Left lobe of liver (tissue), 2 donors: ENCODE data around the gene MCRIP2. TPM values are rescaled to one million over a fixed set of nuclear protein-coding genes. Genes with fewer than 3 reads are reported as not detected.
"Not testable (repeated sequence)": the region's sequence is repeated elsewhere in the genome, so short reads cannot be mapped to it uniquely, and the experiment has no call there.

Experiments
- ATAC-seq: fragments of 200-7000 bp; cut with Tn5 transposase; one replicate; pipeline ENCODE4 v1.9.1; 2020; ENCODE audit warnings: mild to moderate bottlenecking, moderate library complexity
- DNase-seq: peaks from one replicate; pipeline ENCODE4 v3.0.0-alpha.2; 2020; ENCODE audit warnings: low spot score
- total RNA-seq: library from RNA; stranded (reverse); gene quantifications from one replicate; pipeline ENCODE4 v1.2.1, GENCODE V29; 2021
- donor health status: DM: no; HTN: no; CAD: no; lungs with moderate emphysema.
- donor health status: DM: no; HTN: yes; CAD: no.

The MCRIP2 gene
- total RNA-seq, 1 donor from 2014 or later: 101 TPM

- ATAC-seq (peak; percentile 39), DNase-seq (peak; percentile 84)
Measured at GRCh38 chr16:678858-679813, 37.5 kb downstream of the MCRIP2 start.

GRCh38 chr16:679814-680624 lies 38.4 kb downstream of the MCRIP2 start, which contains the start of gene STUB1:
TSS of gene STUB1 (plus strand) at chr16:680410. CDS start at chr16:680526, 116 bp downstream.
- ATAC-seq (peak; percentile 73), DNase-seq (peak; percentile 92)

GRCh38 chr16:680625-680945 lies 39.0 kb downstream of the MCRIP2 start:
- no peak for ATAC-seq
- no peak for DNase-seq

DNA sequence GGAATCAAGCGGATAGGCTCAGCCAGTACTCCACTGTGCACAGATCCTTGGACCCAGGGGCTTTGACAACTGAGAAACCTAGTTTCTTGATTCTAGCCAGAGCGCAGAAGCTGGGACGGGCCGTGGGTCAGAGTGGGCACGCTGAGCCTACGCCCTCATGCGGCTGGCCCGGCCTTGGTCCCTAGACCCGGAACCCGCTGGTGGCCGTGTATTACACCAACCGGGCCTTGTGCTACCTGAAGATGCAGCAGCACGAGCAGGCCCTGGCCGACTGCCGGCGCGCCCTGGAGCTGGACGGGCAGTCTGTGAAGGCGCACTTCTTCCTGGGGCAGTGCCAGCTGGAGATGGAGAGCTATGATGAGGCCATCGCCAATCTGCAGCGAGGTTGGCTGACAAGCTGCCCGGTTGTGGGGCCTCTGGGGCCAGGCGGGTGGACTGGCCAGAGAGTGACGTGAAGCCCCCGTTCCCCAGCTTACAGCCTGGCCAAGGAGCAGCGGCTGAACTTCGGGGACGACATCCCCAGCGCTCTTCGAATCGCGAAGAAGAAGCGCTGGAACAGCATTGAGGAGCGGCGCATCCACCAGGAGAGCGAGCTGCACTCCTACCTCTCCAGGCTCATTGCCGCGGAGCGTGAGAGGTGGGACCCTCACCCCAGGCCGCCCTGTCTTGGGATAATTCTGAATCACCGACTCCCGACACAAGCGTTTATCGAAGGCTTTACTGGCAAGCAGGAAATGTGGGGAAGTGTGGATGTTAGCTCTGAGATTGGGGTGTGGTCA lies 39.5 kb downstream of the MCRIP2 start:
- DNase-seq (peak; percentile 73), ATAC-seq (no peak)

DNA sequence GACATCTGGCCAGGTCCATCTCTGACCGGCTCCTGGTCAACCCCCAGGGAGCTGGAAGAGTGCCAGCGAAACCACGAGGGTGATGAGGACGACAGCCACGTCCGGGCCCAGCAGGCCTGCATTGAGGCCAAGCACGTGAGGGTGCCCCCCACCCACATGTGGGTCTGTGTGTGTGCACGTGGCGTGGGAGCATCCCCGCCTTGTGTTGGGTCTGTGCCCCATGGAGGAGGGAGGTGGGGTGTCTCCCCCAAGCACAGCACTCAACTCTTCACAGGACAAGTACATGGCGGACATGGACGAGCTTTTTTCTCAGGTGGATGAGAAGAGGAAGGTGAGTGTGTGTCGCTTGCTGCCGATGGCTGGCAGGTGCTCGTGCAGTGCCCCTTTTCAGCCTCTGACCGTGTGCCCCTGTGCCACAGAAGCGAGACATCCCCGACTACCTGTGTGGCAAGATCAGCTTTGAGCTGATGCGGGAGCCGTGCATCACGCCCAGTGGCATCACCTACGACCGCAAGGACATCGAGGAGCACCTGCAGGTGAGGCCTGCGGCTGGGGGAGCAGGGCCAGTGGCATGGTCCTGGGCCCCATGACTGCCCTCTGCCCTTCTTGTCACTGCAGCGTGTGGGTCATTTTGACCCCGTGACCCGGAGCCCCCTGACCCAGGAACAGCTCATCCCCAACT lies 40.3 kb downstream of the MCRIP2 start:
- no peak for DNase-seq
- no peak for ATAC-seq

GRCh38 chr16:682493-683395 lies 41.1 kb downstream of the MCRIP2 start:
- DNase-seq: no peak
- ATAC-seq: no peak

- no peak for DNase-seq
Measured at GRCh38 chr16:683396-684070, 41.9 kb downstream of the MCRIP2 start.

GRCh38 chr16:684071-684794 lies 42.6 kb downstream of the MCRIP2 start, which contains the start of gene JMJD8:
TSS of gene JMJD8 (minus strand) at chr16:684334. CDS start at chr16:684319, 15 bp downstream.
- ATAC-seq (peak; percentile 63), DNase-seq (peak; percentile 98)

More at GRCh38 chr16:683396-684070, 41.9 kb downstream of the MCRIP2 start:
- no peak for ATAC-seq

DNA sequence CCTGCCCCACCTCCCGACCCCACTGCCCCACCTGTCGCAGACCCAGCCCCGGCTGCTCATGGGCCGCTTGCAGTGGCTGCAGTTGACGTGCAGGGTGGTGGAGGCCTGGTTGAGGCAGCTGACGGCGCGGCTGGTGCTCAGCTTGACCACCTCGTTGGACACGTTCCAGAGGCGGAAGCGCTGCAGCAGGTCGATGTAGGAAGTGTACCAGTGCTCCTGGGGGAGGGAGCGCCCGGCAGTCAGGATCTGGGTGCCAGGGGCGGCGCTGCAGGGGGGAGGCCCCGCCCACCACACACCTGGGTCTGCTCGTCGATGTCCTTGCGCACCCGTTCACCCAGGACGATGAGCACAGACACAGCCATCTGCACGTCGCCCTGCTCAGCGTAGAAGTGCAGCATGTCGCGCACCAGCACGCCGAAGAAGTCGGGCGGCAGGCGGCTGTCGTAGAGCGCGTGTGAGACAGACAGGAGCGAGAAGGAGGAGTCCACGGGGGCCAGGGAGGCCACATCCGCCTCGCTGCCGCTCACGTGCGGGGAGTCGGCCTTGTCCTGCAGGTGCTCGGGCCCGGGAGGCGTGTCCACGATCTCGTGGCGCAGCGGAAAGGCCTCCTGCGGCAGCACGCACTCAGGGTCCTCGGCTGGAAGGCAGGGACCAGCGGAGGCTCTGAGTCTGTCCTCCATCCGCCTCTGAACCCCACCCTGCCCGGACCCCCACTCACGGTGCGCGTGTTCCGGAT lies 43.5 kb downstream of the MCRIP2 start:
- ATAC-seq (no peak), DNase-seq (peak; percentile 65)

- DNase-seq: peak; percentile 65
- peak; percentile 8 for ATAC-seq
Measured at GRCh38 chr16:685967-686366, 44.3 kb downstream of the MCRIP2 start.

DNA sequence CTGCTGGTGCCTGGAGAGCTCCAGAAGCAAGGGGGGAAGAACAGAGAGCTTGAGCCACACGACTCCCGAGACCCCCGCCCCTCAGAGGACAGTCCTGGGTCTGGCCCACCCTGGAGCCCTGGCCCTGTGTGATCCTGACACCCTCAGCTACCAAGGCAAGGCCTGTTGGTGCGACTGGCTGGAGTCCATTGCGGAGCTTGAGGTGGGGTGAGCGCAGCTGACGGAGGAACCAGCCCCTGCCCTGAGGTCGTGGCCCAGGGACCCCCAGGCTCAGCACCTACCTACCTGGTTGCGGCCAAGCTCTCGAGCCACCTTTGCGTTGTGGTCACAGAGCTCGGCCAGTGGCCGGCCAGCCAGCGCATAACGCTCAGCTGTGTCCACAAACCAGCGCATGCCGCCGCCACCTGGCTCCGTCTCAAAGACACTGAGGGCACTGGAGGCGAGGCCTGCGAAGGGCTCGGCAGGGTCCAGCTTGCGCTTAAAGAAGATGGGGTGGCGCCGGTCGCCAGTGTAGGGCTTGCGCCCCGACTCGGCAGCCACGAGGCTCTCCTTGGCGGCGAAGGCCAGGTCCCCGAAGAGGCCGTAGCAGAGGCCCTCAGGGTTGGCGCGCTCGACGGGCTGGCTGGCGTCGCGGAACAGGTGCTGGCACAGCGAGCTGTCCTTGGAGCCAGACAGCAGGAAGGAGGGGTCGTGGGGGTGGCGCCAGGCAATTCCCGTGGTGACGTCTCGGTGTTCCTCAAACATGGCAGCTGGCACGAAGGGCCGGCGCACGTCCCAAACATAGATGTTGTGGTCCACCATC lies 45.0 kb downstream of the MCRIP2 start:
- no peak for DNase-seq
- no peak for ATAC-seq

- DNase-seq (no peak), ATAC-seq (no peak)
Measured at GRCh38 chr16:687499-687898, 45.9 kb downstream of the MCRIP2 start.

DNA sequence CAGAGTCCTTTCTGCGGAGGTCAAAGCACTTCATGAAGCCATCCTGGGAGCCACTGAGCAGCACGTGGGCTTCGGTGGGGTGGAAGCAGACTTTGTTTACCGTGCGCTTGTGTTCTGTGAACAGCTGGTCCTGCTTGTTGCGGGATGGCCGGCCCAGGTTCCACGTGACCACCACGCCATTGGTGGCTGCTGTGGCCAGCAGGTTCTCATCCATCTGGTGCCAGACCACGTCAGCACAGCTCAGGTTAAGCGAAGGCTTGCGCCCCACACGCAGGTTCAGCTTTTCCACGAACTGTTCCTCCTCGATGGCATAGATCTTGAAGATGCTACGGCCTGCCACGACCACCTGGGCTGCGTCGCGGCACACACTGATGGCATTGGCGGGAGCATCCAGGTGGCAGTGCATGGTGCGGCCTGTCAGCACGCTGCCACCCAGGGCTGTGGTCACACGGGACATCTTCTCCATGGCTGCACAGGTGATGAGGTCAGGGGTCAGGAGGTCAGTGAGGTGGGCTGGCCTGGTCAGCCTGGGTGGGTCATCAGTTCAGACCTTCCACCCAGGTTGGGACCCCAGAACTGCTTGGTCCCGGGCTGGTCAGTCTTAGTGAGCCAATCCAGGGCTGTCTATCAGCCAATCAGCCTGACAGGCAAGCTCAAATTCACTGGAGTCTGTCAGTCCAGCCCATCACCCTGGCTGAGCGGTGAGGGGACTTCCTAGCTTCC lies 47.7 kb downstream of the MCRIP2 start:
- DNase-seq (no peak), ATAC-seq (no peak)

DNA sequence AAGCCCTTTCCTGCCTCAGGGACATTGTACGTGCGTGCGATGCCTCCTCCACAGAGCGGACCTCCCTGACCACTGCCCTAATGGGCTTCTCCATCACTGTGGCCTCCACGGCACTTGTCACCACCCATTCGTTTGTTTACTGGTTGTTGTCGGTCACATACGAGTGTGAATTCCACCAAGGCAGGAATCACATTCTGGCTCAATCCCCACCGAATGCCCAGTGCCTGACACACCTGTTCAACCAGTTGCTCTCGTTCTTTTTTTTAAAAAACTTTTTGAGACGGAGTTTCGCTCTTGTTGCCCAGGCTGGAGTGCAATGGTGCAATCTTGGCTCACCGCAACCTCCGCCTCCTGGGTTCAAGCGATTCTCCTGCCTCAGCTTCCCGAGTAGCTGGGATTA lies 49.6 kb downstream of the MCRIP2 start:
- not testable (repeated sequence) for ATAC-seq, DNase-seq

GRCh38 chr16:692356-693108 lies 50.9 kb downstream of the MCRIP2 start:
- no peak for ATAC-seq
- DNase-seq: no peak
